C4-2B (cell line): ENCODE measurements around the gene PNLIPRP3.

Experiments
- ZFX ChIP-seq: fragments of 450-650 bp; IDR thresholded peaks from 2 replicates; pipeline ENCODE4 v1.6.1; 2017
- TF ChIP-seq, protein P1 (sequence below): fragments of 450-650 bp; conservative IDR thresholded peaks from 2 replicates; pipeline ENCODE4 v1.5.1; 2017; ENCODE audit warnings: mild to moderate bottlenecking

DNA sequence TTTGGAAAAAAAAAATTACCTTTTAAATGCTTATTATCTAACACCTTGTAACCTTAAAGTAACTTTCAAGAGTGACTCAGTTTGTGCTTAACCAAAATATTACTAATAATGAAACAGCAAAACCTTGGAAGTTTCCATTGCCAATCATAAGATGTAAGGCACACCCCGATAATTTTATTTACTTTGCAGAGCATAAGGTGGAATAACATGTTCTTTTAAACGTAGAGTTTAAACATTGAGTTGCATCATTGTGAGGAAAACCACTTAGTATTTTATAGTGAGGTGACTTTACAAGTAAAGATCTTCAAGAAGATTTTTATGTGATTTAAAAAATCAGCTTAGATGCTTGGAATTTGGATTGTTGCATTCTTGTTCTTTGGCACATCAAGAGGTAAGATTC is at the start of gene PNLIPRP3:
- TF ChIP-seq, protein P1, sequence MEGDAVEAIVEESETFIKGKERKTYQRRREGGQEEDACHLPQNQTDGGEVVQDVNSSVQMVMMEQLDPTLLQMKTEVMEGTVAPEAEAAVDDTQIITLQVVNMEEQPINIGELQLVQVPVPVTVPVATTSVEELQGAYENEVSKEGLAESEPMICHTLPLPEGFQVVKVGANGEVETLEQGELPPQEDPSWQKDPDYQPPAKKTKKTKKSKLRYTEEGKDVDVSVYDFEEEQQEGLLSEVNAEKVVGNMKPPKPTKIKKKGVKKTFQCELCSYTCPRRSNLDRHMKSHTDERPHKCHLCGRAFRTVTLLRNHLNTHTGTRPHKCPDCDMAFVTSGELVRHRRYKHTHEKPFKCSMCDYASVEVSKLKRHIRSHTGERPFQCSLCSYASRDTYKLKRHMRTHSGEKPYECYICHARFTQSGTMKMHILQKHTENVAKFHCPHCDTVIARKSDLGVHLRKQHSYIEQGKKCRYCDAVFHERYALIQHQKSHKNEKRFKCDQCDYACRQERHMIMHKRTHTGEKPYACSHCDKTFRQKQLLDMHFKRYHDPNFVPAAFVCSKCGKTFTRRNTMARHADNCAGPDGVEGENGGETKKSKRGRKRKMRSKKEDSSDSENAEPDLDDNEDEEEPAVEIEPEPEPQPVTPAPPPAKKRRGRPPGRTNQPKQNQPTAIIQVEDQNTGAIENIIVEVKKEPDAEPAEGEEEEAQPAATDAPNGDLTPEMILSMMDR, result no peak
- no peak for TF ChIP-seq ZFX
